D721Med (cell line): Measurements from ENCODE around the gene IKZF4.
A peak's percentile ranks its signal among the peaks of the same experiment; 100 is the strongest.
"Not testable (repeated sequence)": the region's sequence is repeated elsewhere in the genome, so short reads cannot be mapped to it uniquely, and the experiment has no call there.

Experiments
- DNase-seq: peaks from one replicate; pipeline ENCODE4 v3.0.0; 2011; ENCODE audit warnings: low spot score; ENCODE audit not compliant: insufficient read length
- FAIRE-seq: peaks from 2 replicates; lab custom pipeline; 2011; peaks lifted over from hg19 to GRCh38; lab: Jason Lieb, UNC
- CTCF ChIP-seq: IDR thresholded peaks from 2 replicates; pipeline ENCODE4 v1.5.1; 2012; ENCODE audit warnings: mild to moderate bottlenecking, control low read depth; ENCODE audit not compliant: insufficient read depth; ENCODE audit errors: missing control alignments

Gene IKZF4

DNA sequence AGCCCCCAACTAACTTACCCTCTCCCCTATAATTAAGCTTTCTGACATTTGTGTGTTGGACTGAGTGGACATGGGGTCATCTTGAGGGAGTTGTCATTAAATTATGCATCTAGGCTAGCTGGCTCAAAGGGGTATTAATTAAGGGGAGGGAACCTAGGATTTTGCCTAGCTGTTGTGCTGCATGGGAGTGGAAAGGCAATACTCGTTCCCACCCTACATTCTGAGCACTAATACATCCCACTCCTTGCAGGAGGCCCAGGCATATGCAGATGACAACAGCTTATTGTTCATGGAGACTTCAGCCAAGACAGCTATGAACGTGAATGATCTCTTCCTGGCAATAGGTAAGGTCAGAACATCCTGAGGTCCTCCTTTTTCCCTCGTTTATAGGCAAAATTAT is 29.7 kb upstream of the IKZF4 start:
- DNase-seq: no peak
- FAIRE-seq: no peak
- no peak for TF ChIP-seq CTCF

DNA sequence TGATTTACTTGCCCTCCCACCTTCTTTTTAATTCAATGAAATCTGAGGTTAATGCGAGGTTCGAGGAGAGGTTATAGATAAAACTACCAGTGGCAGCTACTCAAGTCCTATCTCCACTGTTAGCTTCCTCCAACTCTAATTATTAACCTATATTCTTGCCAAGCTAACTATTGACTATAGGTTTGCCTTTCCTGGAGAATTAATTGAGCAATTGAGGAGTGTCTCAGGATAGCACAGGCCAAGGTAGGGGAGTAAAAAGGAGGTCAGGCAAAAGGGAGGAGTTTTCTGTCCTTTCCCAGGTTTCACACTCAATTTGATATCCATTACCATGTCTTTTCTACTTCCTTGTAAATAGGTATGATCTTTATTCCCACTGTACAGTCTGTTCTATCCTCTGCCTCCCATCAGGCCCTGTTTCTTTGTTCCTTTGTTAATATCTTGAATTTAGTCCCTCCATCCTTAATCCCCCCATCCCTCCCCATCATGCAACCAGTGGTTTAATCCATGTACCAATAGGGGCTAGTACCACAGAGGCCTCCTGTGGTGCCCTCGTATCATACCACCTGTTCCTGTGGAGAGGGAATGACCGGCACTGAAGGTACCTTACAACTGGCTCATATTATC is 27.5 kb upstream of the IKZF4 start:
- no peak for TF ChIP-seq CTCF
- DNase-seq (no peak), FAIRE-seq (no peak)

- no peak for DNase-seq
- FAIRE-seq: no peak
- no peak for TF ChIP-seq CTCF
Observed at GRCh38 chr12:55995366-55995765, 25.5 kb upstream of the IKZF4 start.

DNA sequence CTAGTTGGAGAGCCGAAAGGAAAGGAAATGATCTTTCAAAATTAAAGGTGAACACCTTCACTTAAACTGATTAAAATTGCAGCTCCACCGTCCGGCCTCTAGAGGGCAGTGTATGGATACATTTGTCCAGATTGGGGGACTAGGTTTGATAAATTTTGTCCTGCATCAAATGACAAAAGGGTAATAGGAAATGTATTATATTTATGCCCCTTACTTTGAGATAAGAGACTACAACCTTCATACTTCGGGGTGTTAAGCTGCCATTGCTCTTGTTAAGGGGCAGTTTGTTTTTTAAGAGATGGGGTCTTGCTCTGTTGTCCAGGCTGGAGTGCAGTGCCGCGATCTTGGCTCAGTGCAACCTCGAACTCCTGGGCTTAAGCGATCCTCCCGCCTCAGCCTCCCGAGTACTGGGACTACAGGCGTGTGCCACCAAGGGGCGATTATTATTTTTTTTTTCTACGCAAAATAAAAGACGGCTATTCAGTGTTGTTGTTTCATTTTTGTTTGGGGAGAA is 24.6 kb upstream of the IKZF4 start:
- peak; percentile 89 for TF ChIP-seq CTCF
- FAIRE-seq (no peak), DNase-seq (no peak)

GRCh38 chr12:55996715-55997534 is 23.9 kb upstream of the IKZF4 start, which contains the start of gene SUOX:
Gene SUOX (plus strand): TSS chr12:55997276. CDS start chr12:56002222, 4,946 bp downstream.
- FAIRE-seq (no peak), DNase-seq (peak; percentile 90)
- no peak for TF ChIP-seq CTCF

DNA sequence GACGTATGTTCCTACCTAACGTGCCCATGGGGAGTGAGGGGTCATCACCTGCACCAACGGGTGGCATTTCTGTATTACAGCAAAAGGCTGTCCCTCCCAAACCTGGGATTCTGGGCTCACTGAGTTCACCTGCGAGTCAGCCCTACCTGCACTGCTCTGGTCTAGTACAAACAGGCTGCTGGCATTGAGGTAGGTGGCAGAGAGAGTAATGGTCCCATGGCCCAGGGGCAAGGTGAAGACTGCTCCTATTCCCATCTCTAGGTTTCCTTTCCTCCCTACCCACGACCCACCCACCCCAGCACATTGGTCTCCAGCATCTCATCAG is 23.3 kb upstream of the IKZF4 start:
- no peak for FAIRE-seq
- no peak for DNase-seq
- TF ChIP-seq CTCF: no peak

DNA sequence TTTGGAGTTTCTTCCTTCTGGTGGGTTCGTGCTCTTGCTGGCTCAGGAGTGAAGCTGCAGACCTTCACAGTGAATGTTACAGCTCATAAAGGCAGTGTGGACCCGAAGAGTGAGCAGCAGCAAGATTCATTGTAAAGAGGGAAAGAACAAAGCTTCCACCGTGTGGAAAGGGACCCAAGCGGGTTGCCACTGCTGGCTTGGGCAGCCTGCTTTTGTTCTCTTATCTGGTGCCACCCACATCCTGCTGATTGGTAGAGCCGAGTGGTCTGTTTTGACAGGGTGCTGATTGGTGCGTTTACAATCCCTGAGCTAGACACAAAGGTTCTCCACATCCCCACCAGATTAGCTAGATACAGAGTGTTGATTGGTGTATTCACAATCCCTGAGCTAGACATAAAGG is 21.3 kb upstream of the IKZF4 start:
- not testable (repeated sequence) for DNase-seq, FAIRE-seq

DNA sequence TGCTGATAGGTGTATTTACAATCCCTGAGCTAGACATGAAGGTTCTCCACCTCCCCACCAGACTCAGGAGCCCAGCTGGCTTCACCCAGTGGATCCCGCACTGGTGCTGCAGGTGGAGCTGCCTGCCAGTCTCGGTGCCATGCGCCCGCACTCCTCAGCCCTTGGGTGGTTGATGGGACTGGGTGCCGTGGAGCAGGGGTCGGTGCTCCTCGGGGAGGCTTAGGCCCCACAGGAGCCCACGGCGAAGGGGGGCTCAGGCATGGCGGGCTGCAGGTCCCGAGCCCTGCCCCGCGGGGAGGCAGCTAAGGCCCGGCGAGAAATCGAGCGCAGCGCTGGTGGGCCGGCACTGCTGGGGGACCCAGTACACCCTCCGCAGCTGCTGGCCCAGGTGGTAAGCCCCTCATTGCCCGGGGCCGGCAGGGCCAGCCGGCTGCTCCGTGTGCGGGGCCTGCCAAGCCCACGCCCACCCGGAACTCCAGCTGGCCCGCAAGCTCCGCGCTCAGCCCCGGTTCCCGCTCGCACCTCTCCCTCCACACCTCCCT is 20.8 kb upstream of the IKZF4 start:
- FAIRE-seq: not testable (repeated sequence)

More for the DNA sequence above, 20.8 kb upstream of the IKZF4 start:
- not testable (repeated sequence) for DNase-seq
